GM12878 (cell line): ENCODE data around the gene WDR11. TPM values are rescaled to one million over a fixed set of nuclear protein-coding genes. Genes with fewer than 3 reads are reported as not detected.
A peak's percentile ranks its signal among the peaks of the same experiment; 100 is the strongest.

Experiments
- ATAC-seq: fragments of 200-7000 bp; cut with Tn5 transposase; 3 replicates; pipeline ENCODE4 v1.9.1; 2020; ENCODE audit warnings: mild to moderate bottlenecking, moderate library complexity
- BruUV-seq: library from RNA; stranded (reverse); fragments of 400-500 nt; replicated peaks from 2 replicates; lab custom pipeline; 2021; lab: Mats Ljungman, UMichigan
- CTCF ChIA-PET: fragments of 300-600 bp; sonication (Branson Sonifier 250); formaldehyde crosslinking; extraction: SDS; loops from one replicate; lab custom pipeline; 2021; ENCODE audit warnings: inconsistent platforms; lab: Yijun Ruan, JAX
- POLR2A ChIA-PET: fragments of 350-600 bp; formaldehyde crosslinking; extraction: SDS; loops from one replicate; lab custom pipeline; 2021; ENCODE audit warnings: inconsistent platforms; lab: Charles Lee
- RAD21 ChIA-PET: fragments of 300-600 bp; sonication (Branson Sonifier 250); formaldehyde crosslinking; loops from one replicate; lab custom pipeline; 2023; ENCODE audit warnings: antibody characterized with exemption; ENCODE audit not compliant: unreplicated experiment; lab: Charles Lee
- SMC1A ChIA-PET: fragments of 300-600 bp; sonication (Branson Sonifier 250); formaldehyde crosslinking; loops from one replicate; lab custom pipeline; 2023; ENCODE audit not compliant: unreplicated experiment, uncharacterized antibody; lab: Charles Lee
- DNase-seq: peaks from one replicate; pipeline ENCODE4 v3.0.0-alpha.2; 2011; ENCODE audit warnings: low read depth, low spot score
- FAIRE-seq: peaks from 3 replicates; lab custom pipeline; 2011; peaks lifted over from hg19 to GRCh38; lab: Jason Lieb, UNC
- H2AFZ ChIP-seq: 2 replicates; pipeline ENCODE4 v1.6.0; 2011; ENCODE audit warnings: low read depth, low read length, control low read depth; ENCODE audit not compliant: control insufficient read depth
- H3K27ac ChIP-seq: 2 replicates; pipeline ENCODE4 v1.5.1; 2011; ENCODE audit warnings: control low read depth; ENCODE audit not compliant: control insufficient read depth, insufficient read depth
- H3K27me3 ChIP-seq, 2 experiments: replicated peaks in 1 of 2; 2 replicates each; pipeline versions ENCODE4 v1.6.0 to v1.6.1; 2011; ENCODE audit warnings: low read length in 1 of 2; ENCODE audit not compliant: control insufficient read depth in 2 of 2, insufficient read depth in 2 of 2
- H3K36me3 ChIP-seq, 2 experiments: 2 replicates each; pipeline ENCODE4 v1.5.1; 2011; ENCODE audit warnings: low read length in 1 of 2; ENCODE audit not compliant: control insufficient read depth in 2 of 2, insufficient read depth in 2 of 2
- H3K4me1 ChIP-seq: 2 replicates; pipeline ENCODE4 v1.6.1; 2011; ENCODE audit warnings: mild to moderate bottlenecking, low read length, moderate library complexity, mixed read lengths; ENCODE audit not compliant: control insufficient read depth, insufficient read depth
- H3K4me2 ChIP-seq: 2 replicates; pipeline ENCODE4 v1.6.0; 2011; ENCODE audit warnings: control low read depth; ENCODE audit not compliant: control insufficient read depth, insufficient read depth
- H3K4me3 ChIP-seq: fragments of 200-600 bp; sonication (generic); 2 replicates; pipeline ENCODE4 v1.5.1; 2016
- H3K79me2 ChIP-seq: 2 replicates; pipeline ENCODE4 v1.6.0; 2011; ENCODE audit warnings: low read length; ENCODE audit not compliant: control insufficient read depth, insufficient read depth
- H3K9ac ChIP-seq: 2 replicates; pipeline ENCODE4 v1.8.0; 2011; ENCODE audit warnings: low read length, control low read depth, mixed read lengths; ENCODE audit not compliant: control insufficient read depth, insufficient read depth
- H3K9me3 ChIP-seq: replicated peaks from 3 replicates; pipeline ENCODE4 v1.5.1; 2011; ENCODE audit warnings: mild to moderate bottlenecking, low read length; ENCODE audit not compliant: control insufficient read depth, insufficient read depth
- H4K20me1 ChIP-seq: 2 replicates; pipeline ENCODE4 v1.6.0; 2011; ENCODE audit not compliant: control insufficient read depth, insufficient read depth
- CREM ChIP-seq: IDR thresholded peaks from 2 replicates; pipeline ENCODE4 v1.6.1; 2014; ENCODE audit warnings: antibody characterized with exemption, low read depth
- CTCF ChIP-seq, 3 experiments: IDR thresholded peaks in 2 of 3; conservative IDR thresholded peaks in 1 of 3; 2 replicates each; pipeline ENCODE4 v1.5.1; 2011; ENCODE audit warnings: low read depth in 3 of 3, low read length in 3 of 3, mild to moderate bottlenecking in 3 of 3, control low read depth in 2 of 3, moderate library complexity in 2 of 3, inconsistent platforms in 1 of 3, mixed read lengths in 1 of 3; ENCODE audit not compliant: control insufficient read depth in 2 of 3, insufficient read depth in 1 of 3; ENCODE audit errors: extremely low read depth in 1 of 3
- EED ChIP-seq: sonication (generic); IDR thresholded peaks from 2 replicates; pipeline ENCODE4 v1.6.1; 2016; ENCODE audit warnings: antibody characterized with exemption, low read depth
- MEF2A ChIP-seq: IDR thresholded peaks from 2 replicates; pipeline ENCODE4 v1.6.1; 2011; ENCODE audit warnings: low read depth, mild to moderate bottlenecking, low read length, moderate library complexity; ENCODE audit not compliant: insufficient read depth
- MXI1 ChIP-seq: fragments of 150-350 bp; IDR thresholded peaks from 2 replicates; pipeline ENCODE4 v1.6.1; 2011; ENCODE audit warnings: low read depth, mild to moderate bottlenecking, inconsistent platforms, low read length, improper control_type of control experiment
- SMC3 ChIP-seq: IDR thresholded peaks from 2 replicates; pipeline ENCODE4 v1.6.1; 2011; ENCODE audit warnings: low read length, improper control_type of control experiment, borderline replicate concordance
- ZSCAN29 ChIP-seq: fragments of 450-650 bp; IDR thresholded peaks from 2 replicates; pipeline ENCODE4 v1.6.1; 2017; ENCODE audit warnings: mild to moderate bottlenecking, moderate library complexity
- WGBS: methylation state at CpG from one replicate; pipeline ENCODE4 v1.1.6; 2016; ENCODE audit warnings: low lambda C conversion rate; ENCODE audit not compliant: insufficient replicate concordance, insufficient coverage; ENCODE audit errors: missing lambda C conversion rate; 5-methylcytosine and 5-hydroxymethylcytosine counted together
- in situ Hi-C: fragments of 300-500 bp; cut with MboI; formaldehyde crosslinking; loops from 9 replicates; pipeline ENCODE4 v1.14.3; 2018; ENCODE audit warnings: mixed read lengths
- intact Hi-C: fragments of 100-400 bp; cut with micrococcal nuclease; formaldehyde crosslinking; loops from one replicate; pipeline ENCODE4 v1.14.2; 2022; ENCODE audit not compliant: unreplicated experiment
- polyA plus RNA-seq, 11 experiments: library from polyadenylated mRNA; depleted of rRNA in 4 of 11; unstranded in 6 of 11; stranded (reverse) in 5 of 11; fragments of >200 nt; fragmentation: Nextera tagmentation in 4 of 11; fragmentation: Illumina TruSeq in 1 of 11; extraction: Ambion mirVana in 4 of 11; extraction: Trizol in 1 of 11; gene quantifications; 1 replicate in 1 of 11; 2 replicates in 10 of 11; pipeline versions ENCODE4 v1.2.1 to v1.2.3, GENCODE V29; 2011 to 2016; ENCODE audit warnings: inconsistent platforms in 2 of 11, missing spikeins in 2 of 11, low read depth in 1 of 11
- total RNA-seq, 4 experiments: library from RNA; depleted of rRNA in 3 of 4; stranded (reverse); fragments of >200 nt in 3 of 4; fragmentation: Illumina TruSeq in 1 of 4; extraction: Trizol in 1 of 4; gene quantifications; 2 replicates each; pipeline versions ENCODE4 v1.2.1 to v1.2.3, GENCODE V29; 2013 to 2021

WDR11 gene
- total and polyA plus RNA-seq, 10 of the 15 experiments (the other 5 are each of a cell fraction or from before 2014, with no cell fraction given) = 21.3 to 132 (median 42.6) TPM

- Histone ChIP-seq H2AFZ (no peak overlapping the region), H3K79me2 (no peaks in the 10 kb centered on the region), H4K20me1 (no peaks in the 10 kb centered on the region), H3K27me3 (no peaks in the 10 kb centered on the region; a peak in 1 of 4 replicates), H3K4me3 (no peak overlapping the region), H3K9ac (no peak overlapping the region), H3K9me3 (no peaks in the 10 kb centered on the region), H3K4me1 (no peaks in the 10 kb centered on the region), H3K4me2 (no peak overlapping the region), H3K36me3 (no peaks in the 10 kb centered on the region), H3K27ac (no peak overlapping the region)
- ChIA-PET SMC1A (interaction anchor here (1.5 kb wide), 1 partner anchor 20 kb away, joined by 4 read pairs; no protein-coding TSS in a partner anchor), RAD21 (no interaction called here), CTCF (interaction anchor here (1.2 to 1.4 kb wide), 3 partner anchors 11 to 36 kb away, joined by 3 to 6 read pairs (median 3); no protein-coding TSS in a partner anchor), POLR2A (no interaction called here)
- in situ Hi-C loops (no loop called here), intact Hi-C loops (no loop called here)
- no peak for ATAC-seq
- no peak for DNase-seq
- TF ChIP-seq EED = no peak
- TF ChIP-seq MXI1 = no peak
- no peak for TF ChIP-seq CREM
- TF ChIP-seq SMC3 = no peak
- peak in 1 of 3 experiments; percentile 29; a peak in 2 of 6 replicates for TF ChIP-seq CTCF (IDR thresholded peaks at IDR 0.05 in 2 of 3, conservative IDR thresholded peaks at IDR 0.05 in 1 of 3; ENCODE audit: control insufficient read depth in 2 of 3, extremely low read depth in 1 of 3, insufficient read depth in 1 of 3, low read depth in 3 of 3, low read length in 3 of 3)
- TF ChIP-seq ZSCAN29 = no peak
- no peak for TF ChIP-seq MEF2A
- BruUV-seq = no TSS peak
- WGBS = 20% methylated on average over 7 of the region's 7 CpGs
- no peak for FAIRE-seq
Observed at GRCh38 chr10:120805014-120805812, 45.9 kb upstream of the WDR11 start.
